ENCODE measurements around the gene FHIP1A.
A peak's percentile ranks its signal among the peaks of the same experiment; 100 is the strongest.

Gene FHIP1A

GRCh38 chr4:151455212-151455611 is 46.2 kb downstream of the FHIP1A start:
- DNase-seq (ENCODE audit: low read depth): no peak

GRCh38 chr4:151458148-151458547 is 49.2 kb downstream of the FHIP1A start:
- DNase-seq (ENCODE audit: low read depth): peak; percentile 44
